ENCODE results near the gene FAM184B. TPM values are rescaled to one million over a fixed set of nuclear protein-coding genes. Genes with fewer than 3 reads are reported as not detected.

Gene FAM184B
- total and polyA plus RNA-seq, 2 of the 4 experiments (the other 2 are of a cell fraction): 0.07 to 0.18 TPM

DNA sequence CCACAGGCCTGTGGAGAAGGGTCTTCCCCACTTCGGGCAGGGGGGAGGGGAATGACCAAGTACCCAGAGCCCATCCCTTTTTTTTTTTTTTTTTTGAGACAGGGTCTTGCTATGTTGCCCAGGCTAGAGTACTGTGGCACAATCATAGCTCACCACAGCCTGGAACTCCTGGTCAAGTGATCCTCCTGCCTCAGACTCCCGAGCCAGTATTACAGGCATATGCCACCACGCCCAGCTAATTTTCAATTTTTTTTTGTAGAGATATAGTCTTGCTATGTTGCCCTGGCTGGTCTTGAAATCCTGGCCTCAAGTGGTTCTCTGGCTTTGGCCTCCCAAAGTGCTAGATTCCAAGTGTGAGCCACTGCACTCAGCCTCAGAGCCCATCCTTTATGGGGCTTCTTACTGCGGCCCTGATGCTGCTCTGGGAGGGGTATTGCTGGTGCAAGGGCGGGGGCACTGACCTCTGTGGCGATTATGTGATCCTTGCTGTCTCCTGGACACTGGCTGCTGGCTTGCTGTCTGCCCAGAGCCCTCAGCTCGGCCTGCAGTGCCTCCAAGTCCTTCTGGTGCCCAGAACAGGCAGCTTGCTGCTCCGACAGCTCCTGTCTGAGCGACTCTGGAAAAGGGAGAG is 134.1 kb downstream of the FAM184B start:
- Histone ChIP-seq H2BK5ac (ENCODE audit: low read depth, low read length, poor library complexity, severe bottlenecking) (no peak overlapping the region), H4K20me1 (ENCODE audit: insufficient read depth, low read length) (no peaks in the 10 kb centered on the region), H2BK15ac (ENCODE audit: low read depth, low read length) (no peak overlapping the region), H3K23ac (ENCODE audit: low read depth, low read length) (no peak overlapping the region), H2AK9ac (replicated peaks; ENCODE audit: low read depth, low read length, poor library complexity) (no peak overlapping the region), H3K9me3 (ENCODE audit: control insufficient read depth, insufficient read depth, low read length) (peaks cover 6% of the 10 kb centered on the region; the same call in 1 of the 2 replicates), H3K4me1 (ENCODE audit: control insufficient read depth, insufficient read depth, low read length) (no peaks in the 10 kb centered on the region), H3K4me2 (ENCODE audit: low read depth, low read length) (no peak overlapping the region), H2BK120ac (ENCODE audit: low read depth, low read length) (no peak overlapping the region), H3K56ac (ENCODE audit: extremely low read depth, insufficient read depth, low read length) (no peak overlapping the region), H2BK20ac (ENCODE audit: low read depth, low read length) (no peak overlapping the region), H3K18ac (ENCODE audit: low read depth, low read length) (no peak overlapping the region), H3K9me1 (ENCODE audit: insufficient read depth, low read length) (no peaks in the 10 kb centered on the region), H3K79me1 (ENCODE audit: low read depth in 1 of 2, low read length in 2 of 2) (no peaks in the 10 kb centered on the region), H3K9ac (ENCODE audit: low read depth, low read length) (no peak overlapping the region), H3K27ac (ENCODE audit: insufficient read depth, low read length) (no peak overlapping the region), H2AK5ac (ENCODE audit: low read depth, low read length) (no peak overlapping the region), H3K4me3 (ENCODE audit: insufficient read depth, low read depth, low read length) (no peak overlapping the region), H3K4ac (ENCODE audit: low read depth, low read length) (no peak overlapping the region), H2AFZ (replicated peaks; ENCODE audit: low read length, poor library complexity) (no peak overlapping the region), H4K91ac (ENCODE audit: insufficient read depth, low read depth, low read length) (no peak overlapping the region), H4K5ac (ENCODE audit: low read depth, low read length) (no peak overlapping the region), H3K14ac (replicated peaks; ENCODE audit: low read depth, low read length) (no peak overlapping the region), H3K27me3 (ENCODE audit: control insufficient read depth, insufficient read depth, low read length) (no peaks in the 10 kb centered on the region; the same call in 1 of the 2 replicates), H4K8ac (ENCODE audit: low read depth in 2 of 2, low read length in 2 of 2) (no peak overlapping the region), H3K36me3 (ENCODE audit: control insufficient read depth, insufficient read depth, low read length) (peaks cover under 1% of the 10 kb centered on the region; the same call in 1 of the 2 replicates)
- ChIA-PET CTCF (no interaction called here), POLR2A (ENCODE audit: unreplicated experiment) (no interaction called here)
- in situ Hi-C loops (cut with MboI; ENCODE audit: low sequenced_read_pairs): loop anchor here (25.0 kb wide), 1 partner anchor 940 kb away; no protein-coding TSS in a partner anchor
- BruUV-seq (replicated peaks): no TSS peak
- TF ChIP-seq MAFK (IDR thresholded peaks at IDR 0.05; ENCODE audit: low read depth, low read length) (no peak), FOS (IDR thresholded peaks at IDR 0.05; ENCODE audit: low read depth, low read length) (no peak), CHD1 (IDR thresholded peaks at IDR 0.05; ENCODE audit: low read depth, low read length) (no peak), BHLHE40 (IDR thresholded peaks at IDR 0.05; ENCODE audit: low read depth, low read length) (no peak), MAZ (IDR thresholded peaks at IDR 0.05; ENCODE audit: borderline replicate concordance, low read depth, low read length) (no peak), POLR2A (IDR thresholded peaks at IDR 0.05; ENCODE audit: low read depth, low read length) (no peak), CEBPB (IDR thresholded peaks at IDR 0.05; ENCODE audit: low read depth, low read length) (no peak), RCOR1 (IDR thresholded peaks at IDR 0.05; ENCODE audit: insufficient replicate concordance, low read length) (no peak), NFE2L2 (IDR thresholded peaks at IDR 0.05; ENCODE audit: low read depth, low read length) (no peak), MXI1 (IDR thresholded peaks at IDR 0.05; ENCODE audit: borderline replicate concordance, low read depth, low read length) (no peak), CTCF (conservative IDR thresholded peaks at IDR 0.05; ENCODE audit: low read depth, low read length) (no peak), SMC3 (IDR thresholded peaks at IDR 0.05; ENCODE audit: low read depth, low read length) (no peak), RAD21 (IDR thresholded peaks at IDR 0.05; ENCODE audit: low read length) (no peak), RFX5 (IDR thresholded peaks at IDR 0.05; ENCODE audit: low read depth, low read length) (no peak)
- TF ChIP-seq, protein P1, sequence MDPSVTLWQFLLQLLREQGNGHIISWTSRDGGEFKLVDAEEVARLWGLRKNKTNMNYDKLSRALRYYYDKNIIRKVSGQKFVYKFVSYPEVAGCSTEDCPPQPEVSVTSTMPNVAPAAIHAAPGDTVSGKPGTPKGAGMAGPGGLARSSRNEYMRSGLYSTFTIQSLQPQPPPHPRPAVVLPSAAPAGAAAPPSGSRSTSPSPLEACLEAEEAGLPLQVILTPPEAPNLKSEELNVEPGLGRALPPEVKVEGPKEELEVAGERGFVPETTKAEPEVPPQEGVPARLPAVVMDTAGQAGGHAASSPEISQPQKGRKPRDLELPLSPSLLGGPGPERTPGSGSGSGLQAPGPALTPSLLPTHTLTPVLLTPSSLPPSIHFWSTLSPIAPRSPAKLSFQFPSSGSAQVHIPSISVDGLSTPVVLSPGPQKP (IDR thresholded peaks at IDR 0.05; ENCODE audit: borderline replicate concordance, low read depth, low read length): no peak
- TF ChIP-seq, protein P2, sequence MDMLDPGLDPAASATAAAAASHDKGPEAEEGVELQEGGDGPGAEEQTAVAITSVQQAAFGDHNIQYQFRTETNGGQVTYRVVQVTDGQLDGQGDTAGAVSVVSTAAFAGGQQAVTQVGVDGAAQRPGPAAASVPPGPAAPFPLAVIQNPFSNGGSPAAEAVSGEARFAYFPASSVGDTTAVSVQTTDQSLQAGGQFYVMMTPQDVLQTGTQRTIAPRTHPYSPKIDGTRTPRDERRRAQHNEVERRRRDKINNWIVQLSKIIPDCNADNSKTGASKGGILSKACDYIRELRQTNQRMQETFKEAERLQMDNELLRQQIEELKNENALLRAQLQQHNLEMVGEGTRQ (IDR thresholded peaks at IDR 0.05; ENCODE audit: low read depth, low read length): no peak
- ATAC-seq (ENCODE audit: low read depth) (no peak), DNase-seq (no peak)
- intact Hi-C loops (cut with micrococcal nuclease): no loop called here
- WGBS, 2 experiments (ENCODE audit: extremely low coverage in 2 of 2, insufficient read length in 1 of 2): 63% methylated on average over 4 of the region's 9 CpGs; no CpG with 5 or more reads in 1 of the 2 experiments
- dilution Hi-C loops (cut with HindIII; ENCODE audit: low sequenced_read_pairs, unreplicated experiment): no loop called here
